HuH-7 (cell line): ENCODE measurements around the gene CFAP210.
"Not testable (repeated sequence)": the region's sequence is repeated elsewhere in the genome, so short reads cannot be mapped to it uniquely, and the experiment has no call there.

Experiments
- DNase-seq: peaks from one replicate; pipeline ENCODE4 v3.0.0; 2011; ENCODE audit warnings: low spot score

The CFAP210 gene

DNA sequence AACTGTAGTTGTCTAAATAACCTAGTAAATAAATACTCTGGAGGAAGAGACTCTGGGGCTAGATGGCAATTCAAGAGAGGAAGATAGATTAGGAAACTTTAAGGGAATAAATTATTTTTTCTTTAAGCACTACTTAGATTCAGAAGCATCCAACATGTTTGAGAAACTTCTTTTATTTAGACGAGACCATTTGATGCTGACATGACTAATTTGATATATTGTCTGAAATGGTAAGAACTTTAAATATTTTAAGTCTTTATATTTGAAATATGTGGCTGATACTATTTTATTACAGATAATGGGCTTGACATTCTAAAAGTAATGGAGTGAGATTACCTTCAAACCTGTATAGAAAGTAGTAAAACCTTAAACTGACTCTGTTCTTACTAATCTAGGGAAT lies 73.7 kb downstream of the CFAP210 start:
- no peak for DNase-seq

DNA sequence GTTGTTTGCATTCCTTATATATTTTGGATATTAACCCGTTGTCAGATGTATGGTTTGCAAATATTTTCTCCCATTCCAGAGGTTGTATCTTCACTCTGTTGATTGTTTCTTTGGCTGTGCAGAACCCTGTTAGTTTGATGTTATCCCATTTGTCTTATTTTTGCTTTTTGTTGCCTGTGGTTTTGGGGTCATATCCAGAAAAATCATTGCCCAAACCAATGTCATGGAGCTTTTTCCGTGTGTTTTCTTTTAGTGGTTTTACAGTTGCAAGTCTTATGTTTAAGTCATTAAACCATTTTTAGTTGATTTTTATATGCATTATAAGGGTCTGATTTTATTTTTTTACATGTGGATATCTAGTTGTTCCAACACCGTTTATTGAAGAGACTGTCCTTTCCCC lies 74.3 kb downstream of the CFAP210 start:
- no peak for DNase-seq

DNA sequence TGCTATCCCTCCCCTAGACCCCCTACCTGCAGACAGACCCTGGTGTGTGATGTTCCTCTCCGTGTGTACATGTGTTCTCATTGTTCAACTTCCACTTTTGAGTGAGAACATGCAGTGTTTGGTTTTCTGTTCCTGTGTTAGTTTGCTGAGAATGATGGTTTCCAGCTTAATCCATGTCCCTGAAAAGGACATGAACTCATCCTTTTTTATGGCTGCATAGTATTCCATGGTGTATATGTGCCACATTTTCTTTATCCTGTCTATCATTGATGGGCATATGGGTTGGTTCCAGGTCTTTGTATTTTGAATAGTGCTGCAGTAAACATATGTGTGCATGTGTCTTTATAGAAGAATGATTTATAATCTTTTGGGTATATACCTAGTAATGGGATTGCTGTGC lies 78.2 kb downstream of the CFAP210 start:
- DNase-seq = not testable (repeated sequence)

DNA sequence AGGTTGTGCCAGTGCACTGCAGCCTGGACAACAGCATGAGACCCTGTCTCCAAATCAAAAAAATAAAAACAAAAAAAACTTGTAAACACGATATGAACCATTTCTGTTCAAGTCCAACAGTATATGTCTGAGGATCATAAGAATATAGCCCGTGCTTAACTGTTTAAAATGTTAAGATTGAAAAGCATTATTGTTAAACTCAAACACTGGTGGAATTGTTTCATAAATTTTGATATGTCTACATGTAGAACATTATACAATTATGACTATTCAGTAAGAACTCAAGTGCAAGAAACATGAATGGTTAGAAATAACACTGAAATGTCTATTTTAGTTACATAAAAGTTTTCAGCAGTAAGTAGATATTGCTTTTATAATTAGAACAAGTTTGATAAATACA lies 80.3 kb downstream of the CFAP210 start:
- DNase-seq = no peak

DNA sequence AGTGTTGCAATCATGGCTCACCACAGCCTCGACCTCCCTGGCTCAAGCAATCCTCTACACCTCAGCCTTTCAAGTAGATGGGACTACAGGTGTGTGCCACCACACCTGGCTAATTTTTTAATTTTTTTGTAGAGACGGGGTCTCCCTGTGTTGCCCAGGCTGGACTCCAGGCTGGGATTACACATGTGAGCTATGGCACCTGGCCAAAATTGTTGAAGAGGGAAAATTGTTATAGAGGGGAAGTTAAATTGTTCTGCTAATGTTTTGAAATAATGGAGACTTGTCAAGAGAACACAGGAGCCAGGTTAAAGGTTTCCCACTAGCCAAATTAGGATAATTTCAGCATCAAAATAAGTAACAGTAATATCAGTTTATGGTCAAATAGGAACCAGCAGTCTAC lies 84.9 kb downstream of the CFAP210 start:
- no peak for DNase-seq

- no peak for DNase-seq
These were observed 94.6 kb downstream of the CFAP210 start for GRCh38 chr2:169599568-169599967.

DNA sequence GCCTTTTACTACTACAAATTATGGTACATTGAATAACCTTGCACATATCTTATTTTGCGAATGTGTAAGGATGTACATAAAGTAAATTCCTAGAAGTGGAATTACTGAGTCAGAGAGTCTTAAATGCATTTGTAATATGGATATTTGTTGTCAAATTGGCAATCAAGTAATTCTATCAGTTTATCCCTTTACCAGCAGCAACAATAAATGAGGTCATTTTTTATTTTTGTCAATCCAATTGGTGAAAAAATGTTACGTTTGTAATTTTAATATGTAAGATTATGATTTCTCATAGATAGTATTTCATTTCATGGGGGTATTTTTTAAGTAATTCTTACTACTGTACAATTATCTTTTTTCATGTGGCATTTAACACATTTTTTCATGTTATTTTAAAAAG lies 95.2 kb downstream of the CFAP210 start:
- DNase-seq = no peak

- not testable (repeated sequence) for DNase-seq
These were observed 97.7 kb downstream of the CFAP210 start for GRCh38 chr2:169596546-169596945.
